ENCODE data around the gene VPS37B.
"Not testable (repeated sequence)": the region's sequence is repeated elsewhere in the genome, so short reads cannot be mapped to it uniquely, and the experiment has no call there.

- TF ChIP-seq ESRRA (CRISPR knock-in tag; IDR thresholded peaks at IDR 0.05; ENCODE audit: borderline replicate concordance); CREM (CRISPR knock-in tag; IDR thresholded peaks at IDR 0.05); CTCF (IDR thresholded peaks at IDR 0.05); SMAD4 (CRISPR knock-in tag; IDR thresholded peaks at IDR 0.05); ATF2 (CRISPR knock-in tag; IDR thresholded peaks at IDR 0.05; ENCODE audit: borderline replicate concordance, low read depth); NR3C1 (CRISPR knock-in tag; conservative IDR thresholded peaks at IDR 0.05; ENCODE audit: low read depth); TEAD4 (CRISPR knock-in tag; IDR thresholded peaks at IDR 0.05): not testable (repeated sequence)
Observed at GRCh38 chr12:122941351-122941750, 45.4 kb upstream of the VPS37B start.
